GM12892 (cell line): ENCODE measurements around the gene REPS2.

Source experiments
- POLR2A ChIP-seq: IDR thresholded peaks from 2 replicates; pipeline ENCODE4 v1.6.1; 2011; ENCODE audit warnings: low read depth, low read length, control low read depth
- POLR2AphosphoS5 ChIP-seq: IDR thresholded peaks from 2 replicates; pipeline ENCODE4 v1.6.1; 2011; ENCODE audit warnings: low read depth, low read length, control low read depth
- TAF1 ChIP-seq: IDR thresholded peaks from 2 replicates; pipeline ENCODE4 v1.6.1; 2011; ENCODE audit warnings: low read depth, mild to moderate bottlenecking, control low read depth, low read length, borderline replicate concordance

DNA sequence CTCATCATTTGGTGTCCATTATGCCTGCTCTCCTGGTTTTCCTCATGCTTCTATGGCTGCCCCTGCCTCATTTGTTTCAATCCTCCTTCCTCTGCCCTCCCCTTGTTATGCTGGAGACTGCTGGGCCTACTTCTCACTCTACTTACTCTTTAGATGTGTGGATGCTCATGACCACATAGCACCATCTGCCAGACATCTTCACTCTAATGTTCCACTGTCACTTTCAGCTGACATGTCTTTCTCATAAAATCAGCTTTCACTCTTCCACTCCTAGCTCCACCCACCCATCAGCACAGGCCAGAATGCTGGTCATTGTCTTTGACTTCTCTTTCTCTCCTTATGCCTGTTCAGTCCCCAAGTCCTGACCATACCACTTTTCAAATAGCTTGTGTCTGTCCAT, 86.8 kb downstream of the REPS2 start:
- TF ChIP-seq POLR2A, result no peak
- TF ChIP-seq POLR2AphosphoS5, result no peak
- TF ChIP-seq TAF1, result no peak
